ENCODE data around the gene TRIM2. TPM values are rescaled to one million over a fixed set of nuclear protein-coding genes. Genes with fewer than 3 reads are reported as not detected.

Gene TRIM2
- total and polyA plus RNA-seq, 10 of the 15 experiments (the other 5 are each of a cell fraction or from before 2014, with no cell fraction given): 0.06 to 0.19 (median 0.15) TPM; not detected in 3

- TF ChIP-seq HCFC1 (IDR thresholded peaks at IDR 0.05; ENCODE audit: low read length) (no peak), GATAD2B (conservative IDR thresholded peaks at IDR 0.05; ENCODE audit: low read depth) (no peak), CTCF (IDR thresholded peaks at IDR 0.05 in 2 of 3, conservative IDR thresholded peaks at IDR 0.05 in 1 of 3; ENCODE audit: control insufficient read depth in 2 of 3, extremely low read depth in 1 of 3, insufficient read depth in 1 of 3, low read depth in 3 of 3, low read length in 3 of 3) (no peak), MTA2 (IDR thresholded peaks at IDR 0.05; ENCODE audit: low read depth) (no peak), ELK1 (IDR thresholded peaks at IDR 0.05; ENCODE audit: low read depth, low read length) (no peak), ZSCAN29 (IDR thresholded peaks at IDR 0.05) (no peak), CREB1 (IDR thresholded peaks at IDR 0.05; ENCODE audit: low read depth) (no peak), TCF3 (IDR thresholded peaks at IDR 0.05; ENCODE audit: borderline replicate concordance, insufficient read depth, low read depth, low read length) (no peak), NR2F1 (conservative IDR thresholded peaks at IDR 0.05) (no peak), SUZ12 (IDR thresholded peaks at IDR 0.05; ENCODE audit: unreplicated experiment) (no peak)
These were observed 137.4 kb downstream of the TRIM2 start (continued) for GRCh38 chr4:153341575-153342090.
